ENCODE results near the gene CCNY.
A peak's percentile ranks its signal among the peaks of the same experiment; 100 is the strongest.
"Not testable (repeated sequence)": the region's sequence is repeated elsewhere in the genome, so short reads cannot be mapped to it uniquely, and the experiment has no call there.

CCNY gene

GRCh38 chr10:35334297-35334696 is 2.0 kb upstream of the CCNY start:
- DNase-seq, result no peak

GRCh38 chr10:35335133-35336083 is 901 bp upstream of the CCNY start:
- peak; percentile 58 for DNase-seq

GRCh38 chr10:35336921-35337823 is 863 bp downstream of the CCNY start:
- DNase-seq, result peak; percentile 49

DNA sequence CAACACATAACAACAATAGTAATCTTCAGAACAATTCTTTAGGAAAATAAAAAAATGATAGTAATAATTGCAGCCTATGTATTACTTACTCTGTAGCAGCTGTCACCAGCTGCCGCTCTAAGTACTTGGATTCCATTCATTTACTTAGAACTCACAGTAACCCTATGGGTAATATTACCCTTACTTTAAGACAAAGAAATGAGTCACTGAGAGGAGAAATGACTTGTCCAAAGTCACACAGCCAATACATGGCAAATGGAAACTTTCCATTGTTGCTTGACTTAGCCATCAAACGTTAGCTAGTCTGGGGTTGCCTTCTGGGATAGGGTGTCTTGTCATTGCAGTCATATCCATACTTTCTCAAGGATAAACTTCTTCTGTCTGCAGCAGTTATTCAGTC is 3.6 kb downstream of the CCNY start:
- no peak for DNase-seq

DNA sequence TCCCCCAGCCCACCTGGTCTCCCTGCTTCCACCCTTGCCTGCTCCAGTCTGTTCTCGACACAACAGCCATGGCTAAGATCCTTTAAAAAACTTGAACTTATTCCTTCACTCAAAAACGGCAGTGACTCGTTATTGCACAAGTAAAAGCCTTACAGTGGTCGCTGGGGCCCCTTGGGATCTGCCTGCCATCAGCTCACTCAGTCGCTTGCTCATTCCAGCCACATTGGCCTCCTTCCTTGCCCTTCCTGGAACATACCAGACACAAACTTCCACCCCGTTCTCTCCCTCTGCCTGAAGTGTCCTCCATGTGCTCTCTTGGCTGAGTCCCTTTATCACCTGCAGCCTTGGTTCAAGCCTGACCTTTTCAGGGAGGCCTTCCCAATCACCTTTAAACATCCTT is 4.7 kb downstream of the CCNY start:
- peak; percentile 30 for DNase-seq

DNA sequence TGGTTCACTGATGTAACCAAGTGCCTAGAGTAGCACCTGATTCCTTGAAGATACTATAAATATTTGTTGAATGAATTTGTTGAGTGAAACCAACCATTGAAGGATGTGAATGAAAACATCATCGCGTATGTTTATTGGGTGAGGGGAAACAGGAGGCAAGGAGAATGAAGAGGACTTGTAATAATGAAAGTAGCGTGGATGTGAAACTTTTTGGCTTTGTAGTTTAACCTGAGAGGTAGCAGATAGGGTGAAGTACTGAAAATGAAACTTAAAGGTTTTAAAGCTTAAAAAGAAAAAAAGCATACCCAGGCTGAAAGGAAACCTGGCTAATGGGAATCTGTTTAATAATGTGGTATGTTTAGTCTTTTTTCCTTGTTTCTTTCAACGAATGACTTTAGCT is 5.2 kb downstream of the CCNY start:
- DNase-seq, result no peak

DNA sequence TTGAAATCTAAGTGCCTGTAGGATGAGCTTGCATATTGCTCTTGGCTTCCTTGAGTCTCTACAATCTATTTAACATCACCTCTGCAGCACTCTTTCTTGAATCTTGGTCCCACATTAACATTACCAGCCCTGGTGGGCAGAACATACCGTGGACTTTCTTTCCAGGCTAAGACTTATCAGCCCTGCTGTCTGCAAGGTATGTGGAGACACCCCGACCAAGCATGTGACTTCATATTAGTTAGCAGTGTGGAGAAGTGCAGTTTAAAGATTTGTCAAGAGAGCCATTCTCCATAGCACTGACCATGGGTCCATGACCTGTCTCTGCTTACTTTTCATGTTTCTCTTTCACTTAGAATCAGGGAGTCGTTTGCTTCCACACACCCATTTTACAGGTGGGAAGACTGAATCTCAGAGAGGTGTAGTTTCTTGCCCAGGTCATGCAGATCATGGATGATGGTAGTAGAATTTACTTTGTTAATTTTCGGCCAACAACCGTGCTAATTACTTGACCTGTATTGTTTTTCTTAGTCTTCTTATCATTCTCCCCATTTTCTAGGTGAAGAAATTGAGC is 6.0 kb downstream of the CCNY start:
- DNase-seq, result no peak

DNA sequence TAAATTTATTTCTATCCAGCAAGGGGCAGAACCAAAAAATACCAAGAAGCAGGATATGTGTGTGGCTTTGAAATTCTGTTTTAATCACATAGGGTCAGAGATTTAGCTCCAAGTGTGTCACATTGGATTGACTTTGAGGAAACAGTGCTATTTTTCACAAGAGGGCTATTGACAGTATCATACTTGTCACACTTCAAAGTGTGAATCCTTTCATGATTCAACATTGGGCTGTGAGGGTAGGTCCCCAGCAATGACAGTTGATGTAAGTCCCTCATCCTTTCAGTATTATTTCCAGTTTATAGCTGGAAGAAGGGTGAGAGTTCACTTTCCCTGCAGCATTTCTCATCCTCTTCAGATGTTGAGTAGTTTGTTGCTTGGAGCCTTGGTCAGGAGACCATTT is 7.4 kb downstream of the CCNY start:
- no peak for DNase-seq

- DNase-seq, result no peak
These were observed 9.1 kb downstream of the CCNY start for GRCh38 chr10:35345383-35345742.

- no peak for DNase-seq
These were observed 9.9 kb downstream of the CCNY start for GRCh38 chr10:35346248-35346647.

DNA sequence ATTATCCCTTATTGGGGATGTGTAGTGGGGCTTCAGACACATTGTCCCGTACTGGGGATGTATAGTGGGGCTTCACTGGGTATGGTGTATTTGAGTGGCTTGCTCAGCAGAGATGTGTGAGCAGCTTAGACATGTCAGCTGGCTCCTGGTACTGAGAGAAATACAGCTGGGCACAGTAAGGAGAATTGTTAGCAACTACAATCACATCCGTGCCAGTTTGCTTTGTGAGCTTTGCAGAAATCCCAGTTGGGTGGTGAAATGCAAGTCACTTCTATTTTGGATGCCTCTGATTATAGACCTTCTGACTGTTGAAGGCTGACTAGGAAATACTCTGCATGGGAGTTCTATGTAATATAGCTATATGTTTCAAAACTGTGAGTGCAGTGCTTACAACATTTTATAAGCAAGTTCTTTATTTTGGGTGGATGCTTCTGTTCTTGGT is 10.8 kb downstream of the CCNY start:
- DNase-seq, result no peak

DNA sequence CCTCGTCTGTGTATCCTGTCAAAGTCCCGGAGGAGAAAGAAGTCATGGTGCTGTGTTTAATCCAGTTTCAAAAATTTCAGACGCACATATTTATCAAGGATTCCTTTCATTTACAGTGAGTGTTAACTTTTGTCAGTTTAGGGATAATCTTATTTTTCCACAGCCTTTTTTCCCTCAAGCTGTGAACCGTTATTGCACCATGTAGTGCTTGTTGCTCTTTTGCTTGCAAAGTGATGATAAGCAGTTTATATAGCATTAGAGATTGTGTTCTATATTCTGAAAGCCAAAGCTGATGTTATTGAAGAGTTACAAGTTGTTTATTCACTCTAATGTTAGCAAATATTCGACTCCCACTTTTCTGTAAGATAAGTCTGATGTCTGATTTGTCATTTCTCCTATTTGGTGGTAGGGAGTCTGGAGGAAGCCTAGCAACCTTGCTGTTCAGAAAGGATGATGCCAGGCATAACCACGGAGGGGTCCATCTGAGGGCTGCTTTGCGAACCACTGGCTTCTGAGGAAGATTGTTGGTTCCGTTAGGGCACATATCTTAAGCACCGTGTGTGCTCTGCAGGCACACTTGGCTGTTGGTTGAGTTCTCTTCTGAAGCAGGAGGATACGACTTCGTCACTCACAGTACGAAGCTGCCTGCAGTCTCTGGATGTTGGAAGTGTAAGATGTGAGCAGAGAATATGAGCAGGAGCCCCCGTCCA is 11.7 kb downstream of the CCNY start:
- no peak for DNase-seq

DNA sequence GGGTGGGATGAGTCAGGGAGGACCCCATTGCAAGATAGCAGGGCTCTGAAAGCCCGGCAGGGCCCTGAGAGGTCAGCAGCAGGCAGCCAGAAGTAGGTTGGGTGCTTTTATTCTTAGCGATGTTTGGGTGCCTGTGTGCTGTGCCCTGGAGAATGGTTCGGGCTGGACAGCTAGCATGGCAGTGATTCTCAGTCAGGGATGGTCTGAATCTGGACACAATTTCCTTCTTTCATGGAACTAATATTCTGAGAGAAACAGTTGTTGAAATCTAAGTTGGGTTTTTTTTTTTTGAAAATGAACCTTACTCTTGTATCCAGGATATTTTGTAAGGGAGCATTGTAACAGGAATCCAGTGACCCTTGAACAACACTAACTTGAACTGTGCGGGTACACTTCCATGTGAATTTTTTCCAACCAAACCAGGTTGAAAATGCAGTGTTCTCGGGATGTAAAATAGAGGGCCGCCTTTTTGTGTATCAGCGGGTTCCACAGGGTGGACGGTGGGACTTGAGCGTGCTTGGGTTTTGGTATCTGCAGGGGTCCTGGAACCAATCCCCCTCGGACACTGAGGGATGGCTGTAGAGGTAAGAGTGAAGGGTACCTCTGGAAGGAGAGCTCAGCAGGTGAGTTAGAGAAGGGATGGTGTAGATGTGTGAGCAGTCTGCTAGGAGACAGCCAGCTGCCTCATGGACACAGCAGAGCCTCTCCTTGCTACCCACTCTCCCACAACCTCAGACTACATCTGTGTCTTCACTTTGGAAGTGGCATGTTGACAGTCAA is 12.5 kb downstream of the CCNY start:
- no peak for DNase-seq

DNA sequence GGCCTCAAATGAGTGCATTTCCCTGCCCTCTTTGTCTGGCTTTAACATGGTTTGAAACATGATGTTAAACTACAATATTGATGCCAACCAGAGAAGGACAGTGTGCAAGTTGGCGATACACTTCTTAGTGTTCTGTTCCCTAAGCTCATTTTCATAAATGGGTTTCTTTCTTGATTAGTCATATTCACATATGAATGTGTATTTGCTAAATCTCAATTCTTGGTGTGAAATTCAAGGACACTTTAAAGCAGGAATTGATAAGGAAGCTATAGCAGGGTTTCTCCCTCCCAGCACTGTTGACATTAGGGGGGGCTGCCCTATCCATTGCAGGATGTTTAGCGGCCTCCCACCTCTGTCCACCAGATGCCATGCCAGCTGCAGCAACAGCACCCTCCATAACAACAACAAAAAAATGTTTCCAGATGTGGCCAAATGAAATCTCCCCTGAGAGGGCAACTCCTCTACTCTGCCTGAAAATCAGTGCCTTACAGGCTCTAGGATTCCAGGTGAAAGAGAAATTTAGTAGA is 13.1 kb downstream of the CCNY start:
- DNase-seq, result no peak

- DNase-seq, result no peak
These were observed 14.7 kb downstream of the CCNY start for GRCh38 chr10:35351021-35351420.

DNA sequence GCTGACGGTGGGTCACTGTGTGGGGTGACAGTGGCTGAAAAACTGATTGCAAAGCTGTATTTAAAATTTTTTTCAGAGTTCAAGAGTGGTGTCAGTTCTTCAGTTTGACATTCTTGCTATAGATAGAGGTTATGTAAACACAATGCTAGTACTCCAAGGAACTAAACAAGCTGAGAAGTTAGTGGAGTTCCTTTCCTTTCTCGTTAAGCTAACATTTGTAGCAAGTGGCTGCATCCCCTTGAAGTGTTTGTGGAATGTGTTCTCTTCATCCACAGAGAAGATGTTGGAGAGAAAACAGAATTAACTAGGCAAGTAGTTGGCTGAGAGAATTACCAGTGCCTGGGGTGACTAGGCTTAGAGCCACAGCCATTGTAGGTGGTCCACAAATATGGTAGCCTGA is 15.8 kb downstream of the CCNY start:
- DNase-seq, result no peak

DNA sequence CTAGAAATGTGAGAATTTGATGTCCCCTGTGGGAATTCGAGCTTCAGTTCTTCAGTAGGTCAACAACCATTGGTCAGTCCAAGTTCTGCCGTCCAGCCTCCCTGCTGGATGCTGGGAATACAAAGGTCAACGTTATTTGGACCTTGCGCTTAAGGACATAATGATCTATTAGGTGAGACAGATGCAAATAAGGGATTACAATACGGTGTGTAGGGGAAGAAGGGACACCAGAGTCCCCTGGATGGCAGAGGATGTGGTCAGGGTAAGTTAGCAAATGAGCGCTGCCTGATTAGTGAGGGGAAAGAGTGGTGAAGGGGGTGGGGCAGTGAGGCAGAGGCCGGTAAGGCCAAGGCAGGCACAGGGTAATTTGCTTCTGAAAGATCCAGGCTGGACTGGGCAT is 16.2 kb downstream of the CCNY start:
- DNase-seq, result peak; percentile 76

DNA sequence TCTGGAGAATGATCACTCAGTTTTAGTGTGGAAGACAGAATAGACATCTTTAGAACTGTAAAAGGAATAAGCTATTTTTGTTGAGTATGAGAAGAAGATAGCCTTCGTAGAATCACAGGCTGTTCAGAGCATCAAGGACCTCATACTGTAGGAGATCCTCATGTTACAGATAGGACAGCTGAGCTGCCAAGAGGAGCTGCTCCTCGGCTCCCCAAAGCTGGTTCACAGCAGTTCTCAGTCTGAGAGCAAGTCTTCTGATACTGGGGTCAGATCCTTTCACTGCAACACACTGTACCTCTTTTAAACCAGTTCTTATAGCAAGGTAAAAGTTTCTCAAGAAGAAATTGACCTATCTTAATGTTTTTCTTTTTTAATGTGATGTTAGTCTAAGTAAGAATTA is 17.1 kb downstream of the CCNY start:
- no peak for DNase-seq

DNA sequence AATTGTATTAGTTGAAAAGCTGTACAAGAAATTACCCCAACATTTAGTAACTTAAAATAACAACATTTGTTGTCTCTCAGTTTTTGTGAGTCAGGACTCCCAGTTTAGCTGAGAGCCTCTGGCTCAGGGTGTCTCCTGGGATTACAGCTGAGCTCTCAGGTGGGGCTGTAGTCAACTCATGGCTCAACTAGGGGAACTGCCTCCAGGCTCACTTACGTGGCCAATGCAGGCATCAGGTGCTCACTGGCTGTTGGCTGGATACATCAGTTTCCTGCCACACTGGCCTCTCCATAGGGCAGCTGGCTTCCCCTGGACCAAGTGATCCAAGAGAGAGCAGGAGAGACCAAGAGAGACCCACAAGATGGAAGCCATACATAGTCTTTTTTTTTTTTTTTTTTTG is 17.5 kb downstream of the CCNY start:
- DNase-seq, result no peak

DNA sequence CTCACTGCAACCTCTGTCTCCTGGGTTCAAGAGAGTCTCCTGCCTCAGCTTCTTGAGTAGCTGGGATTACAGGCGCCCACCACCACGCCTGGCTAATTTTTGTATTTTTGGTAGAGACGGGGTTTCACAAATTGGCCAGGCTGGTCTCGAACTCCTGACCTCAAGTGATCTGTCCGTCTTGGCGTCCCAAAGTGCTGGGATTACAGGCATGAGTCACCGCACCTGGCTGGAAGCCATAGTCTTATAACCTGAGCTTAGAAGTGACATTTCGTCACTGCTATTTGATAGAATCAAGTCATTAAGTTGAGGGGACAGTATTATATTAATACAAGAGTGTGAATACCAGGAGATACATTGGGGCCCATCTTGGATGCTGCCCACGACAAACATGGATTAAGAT is 17.9 kb downstream of the CCNY start:
- not testable (repeated sequence) for DNase-seq

GRCh38 chr10:35355971-35356724 is 19.8 kb downstream of the CCNY start:
- no peak for DNase-seq
